K562 (cell line): ENCODE measurements around the gene MATCAP1. TPM values are rescaled to one million over a fixed set of nuclear protein-coding genes. Genes with fewer than 3 reads are reported as not detected.

Experiments
- CBX3 ChIP-seq, 2 experiments: IDR thresholded peaks; 1 replicate in 1 of 2; 2 replicates in 1 of 2; pipeline ENCODE4 v1.6.1; 2012; ENCODE audit warnings: inconsistent platforms in 2 of 2, low read length in 2 of 2, borderline replicate concordance in 1 of 2, control low read depth in 1 of 2
- CBX5 ChIP-seq: IDR thresholded peaks from 2 replicates; pipeline ENCODE4 v1.6.1; 2014; ENCODE audit warnings: low read depth, borderline replicate concordance
- EGR1 ChIP-seq: fragments of 450-650 bp; conservative IDR thresholded peaks from 2 replicates; pipeline ENCODE4 v1.6.1; 2017; ENCODE audit warnings: mild to moderate bottlenecking
- FUS ChIP-seq: fragments of 200-400 bp; formaldehyde crosslinking; optimal IDR thresholded peaks from 2 replicates; pipeline ENCODE3; 2017; ENCODE audit warnings: low read depth, low read length
- HDAC3 ChIP-seq: fragments of 450-650 bp; IDR thresholded peaks from 2 replicates; pipeline ENCODE4 v1.6.1; 2018; ENCODE audit warnings: borderline replicate concordance, mild to moderate bottlenecking, moderate library complexity; ENCODE audit not compliant: partially characterized antibody
- NONO ChIP-seq, 2 experiments: fragments of 200-400 bp in 1 of 2; fragments of 450-650 bp in 1 of 2; formaldehyde crosslinking in 1 of 2; IDR thresholded peaks; 2 replicates each; pipeline ENCODE4 v1.6.1; 2017; ENCODE audit warnings: low read depth in 2 of 2, mild to moderate bottlenecking in 2 of 2, moderate library complexity in 2 of 2, low read length in 1 of 2
- RBM25 ChIP-seq: fragments of 200-400 bp; formaldehyde crosslinking; IDR thresholded peaks from 2 replicates; pipeline ENCODE4 v1.6.1; 2018; ENCODE audit warnings: low read length, low read depth, moderate library complexity; ENCODE audit not compliant: severe bottlenecking
- SMAD4 ChIP-seq: fragments of 250-450 bp; sonication (Bioruptor Pico); conservative IDR thresholded peaks from 2 replicates; pipeline ENCODE4 v1.8.0; 2021; ENCODE audit warnings: inconsistent platforms, mild to moderate bottlenecking, moderate library complexity
- STAT6 ChIP-seq: sonication (generic); formaldehyde crosslinking; IDR thresholded peaks from 2 replicates; pipeline ENCODE4 v1.8.1; 2023; ENCODE audit warnings: mild to moderate bottlenecking, missing genetic modification reagents
- ZNF197 ChIP-seq: fragments of 200-800 bp; sonication (Bioruptor generic); IDR thresholded peaks from 2 replicates; pipeline ENCODE4 v1.6.1; 2016; ENCODE audit warnings: low read depth, missing genetic modification characterization, missing compliant biosample characterization
- polyA plus RNA-seq, 8 experiments: library from polyadenylated mRNA; depleted of rRNA in 4 of 8; stranded (reverse) in 5 of 8; unstranded in 3 of 8; fragments of >200 nt; fragmentation: Nextera tagmentation in 2 of 8; fragmentation: Illumina TruSeq in 1 of 8; extraction: Ambion mirVana in 2 of 8; extraction: Trizol in 1 of 8; gene quantifications; 2 replicates each; pipeline versions ENCODE4 v1.2.1 to v1.2.3, GENCODE V29; 2011 to 2014; ENCODE audit warnings: inconsistent platforms in 1 of 8, missing spikeins in 1 of 8
- total RNA-seq, 7 experiments: library from RNA; depleted of rRNA in 6 of 7; stranded (reverse); fragments of >200 nt in 6 of 7; fragmentation: Illumina TruSeq in 2 of 7; extraction: Trizol in 2 of 7; gene quantifications; 2 replicates each; pipeline versions ENCODE4 v1.2.1 to v1.2.3, GENCODE V29; 2011 to 2021; ENCODE audit warnings: low replicate concordance in 1 of 7
- TF ChIP-seq, protein P1 (sequence below), 2 experiments: fragments of 450-650 bp in 1 of 2; sonication (generic) in 1 of 2; formaldehyde crosslinking in 1 of 2; IDR thresholded peaks; 2 replicates each; pipeline versions ENCODE4 v1.7.1 to v1.9.0; 2016 to 2022; ENCODE audit warnings: inconsistent platforms in 1 of 2, mild to moderate bottlenecking in 1 of 2, missing genetic modification reagents in 1 of 2
- TF ChIP-seq, protein P2 (sequence below): sonication (generic); formaldehyde crosslinking; IDR thresholded peaks from 2 replicates; pipeline ENCODE4 v1.9.0; 2022; ENCODE audit warnings: mild to moderate bottlenecking, missing genetic modification reagents

The MATCAP1 gene
- total and polyA plus RNA-seq, 9 of the 15 experiments (the other 6 are each of a cell fraction or from before 2014, with no cell fraction given): 3.4 to 20.5 (median 10.3) TPM

GRCh38 chr16:67155295-67156142 is 28.2 kb downstream of the MATCAP1 start (continued):
- TF ChIP-seq, protein P1, sequence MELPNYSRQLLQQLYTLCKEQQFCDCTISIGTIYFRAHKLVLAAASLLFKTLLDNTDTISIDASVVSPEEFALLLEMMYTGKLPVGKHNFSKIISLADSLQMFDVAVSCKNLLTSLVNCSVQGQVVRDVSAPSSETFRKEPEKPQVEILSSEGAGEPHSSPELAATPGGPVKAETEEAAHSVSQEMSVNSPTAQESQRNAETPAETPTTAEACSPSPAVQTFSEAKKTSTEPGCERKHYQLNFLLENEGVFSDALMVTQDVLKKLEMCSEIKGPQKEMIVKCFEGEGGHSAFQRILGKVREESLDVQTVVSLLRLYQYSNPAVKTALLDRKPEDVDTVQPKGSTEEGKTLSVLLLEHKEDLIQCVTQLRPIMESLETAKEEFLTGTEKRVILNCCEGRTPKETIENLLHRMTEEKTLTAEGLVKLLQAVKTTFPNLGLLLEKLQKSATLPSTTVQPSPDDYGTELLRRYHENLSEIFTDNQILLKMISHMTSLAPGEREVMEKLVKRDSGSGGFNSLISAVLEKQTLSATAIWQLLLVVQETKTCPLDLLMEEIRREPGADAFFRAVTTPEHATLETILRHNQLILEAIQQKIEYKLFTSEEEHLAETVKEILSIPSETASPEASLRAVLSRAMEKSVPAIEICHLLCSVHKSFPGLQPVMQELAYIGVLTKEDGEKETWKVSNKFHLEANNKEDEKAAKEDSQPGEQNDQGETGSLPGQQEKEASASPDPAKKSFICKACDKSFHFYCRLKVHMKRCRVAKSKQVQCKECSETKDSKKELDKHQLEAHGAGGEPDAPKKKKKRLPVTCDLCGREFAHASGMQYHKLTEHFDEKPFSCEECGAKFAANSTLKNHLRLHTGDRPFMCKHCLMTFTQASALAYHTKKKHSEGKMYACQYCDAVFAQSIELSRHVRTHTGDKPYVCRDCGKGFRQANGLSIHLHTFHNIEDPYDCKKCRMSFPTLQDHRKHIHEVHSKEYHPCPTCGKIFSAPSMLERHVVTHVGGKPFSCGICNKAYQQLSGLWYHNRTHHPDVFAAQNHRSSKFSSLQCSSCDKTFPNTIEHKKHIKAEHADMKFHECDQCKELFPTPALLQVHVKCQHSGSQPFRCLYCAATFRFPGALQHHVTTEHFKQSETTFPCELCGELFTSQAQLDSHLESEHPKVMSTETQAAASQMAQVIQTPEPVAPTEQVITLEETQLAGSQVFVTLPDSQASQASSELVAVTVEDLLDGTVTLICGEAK (IDR thresholded peaks at IDR 0.05): no peak
- TF ChIP-seq, protein P1 (CRISPR knock-in tag; IDR thresholded peaks at IDR 0.05): no peak
- TF ChIP-seq NONO (IDR thresholded peaks at IDR 0.05; ENCODE audit: low read depth in 2 of 2, low read length in 1 of 2) (peak in 1 of 2 experiments; percentile 86; a peak in 2 of 4 replicates), SMAD4 (peak; percentile 57; the same call in 1 of the 2 replicates), CBX3 (IDR thresholded peaks at IDR 0.05; ENCODE audit: borderline replicate concordance in 1 of 2, low read length in 2 of 2) (0 out of 3 replicates have a peak, but pooled peaks of 1 of the 2 experiments have one; percentile 40), EGR1 (peak; percentile 26; the same call in 1 of the 2 replicates), FUS (peak; percentile 87), STAT6 (CRISPR knock-in tag) (0 out of 2 replicates have a peak, but pooled peaks have one; percentile 37), CBX5 (no peak), ZNF197 (CRISPR knock-in tag) (no peak), RBM25 (peak; percentile 58), HDAC3 (no peak)
- TF ChIP-seq, protein P2, sequence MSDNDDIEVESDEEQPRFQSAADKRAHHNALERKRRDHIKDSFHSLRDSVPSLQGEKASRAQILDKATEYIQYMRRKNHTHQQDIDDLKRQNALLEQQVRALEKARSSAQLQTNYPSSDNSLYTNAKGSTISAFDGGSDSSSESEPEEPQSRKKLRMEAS (CRISPR knock-in tag): peak; percentile 45
